GM12864 (cell line): ENCODE results near the gene SCAMP4.

Experiments
- DNase-seq: peaks from one replicate; pipeline ENCODE4 v3.0.0-alpha.2; 2011; ENCODE audit warnings: low read depth
- H3K4me3 ChIP-seq: 2 replicates; pipeline ENCODE4 v1.5.1; 2011; ENCODE audit warnings: mild to moderate bottlenecking, low read depth, low read length, control low read depth
- TF ChIP-seq, protein P1 (sequence below): IDR thresholded peaks from 2 replicates; pipeline ENCODE4 v1.5.1; 2011; ENCODE audit warnings: low read depth, mild to moderate bottlenecking, moderate library complexity, low read length, control low read depth, inconsistent platforms; ENCODE audit errors: missing control alignments

SCAMP4 gene

GRCh38 chr19:1950640-1951039, 45.4 kb downstream of the SCAMP4 start:
- TF ChIP-seq, protein P1, sequence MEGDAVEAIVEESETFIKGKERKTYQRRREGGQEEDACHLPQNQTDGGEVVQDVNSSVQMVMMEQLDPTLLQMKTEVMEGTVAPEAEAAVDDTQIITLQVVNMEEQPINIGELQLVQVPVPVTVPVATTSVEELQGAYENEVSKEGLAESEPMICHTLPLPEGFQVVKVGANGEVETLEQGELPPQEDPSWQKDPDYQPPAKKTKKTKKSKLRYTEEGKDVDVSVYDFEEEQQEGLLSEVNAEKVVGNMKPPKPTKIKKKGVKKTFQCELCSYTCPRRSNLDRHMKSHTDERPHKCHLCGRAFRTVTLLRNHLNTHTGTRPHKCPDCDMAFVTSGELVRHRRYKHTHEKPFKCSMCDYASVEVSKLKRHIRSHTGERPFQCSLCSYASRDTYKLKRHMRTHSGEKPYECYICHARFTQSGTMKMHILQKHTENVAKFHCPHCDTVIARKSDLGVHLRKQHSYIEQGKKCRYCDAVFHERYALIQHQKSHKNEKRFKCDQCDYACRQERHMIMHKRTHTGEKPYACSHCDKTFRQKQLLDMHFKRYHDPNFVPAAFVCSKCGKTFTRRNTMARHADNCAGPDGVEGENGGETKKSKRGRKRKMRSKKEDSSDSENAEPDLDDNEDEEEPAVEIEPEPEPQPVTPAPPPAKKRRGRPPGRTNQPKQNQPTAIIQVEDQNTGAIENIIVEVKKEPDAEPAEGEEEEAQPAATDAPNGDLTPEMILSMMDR = no peak

DNA sequence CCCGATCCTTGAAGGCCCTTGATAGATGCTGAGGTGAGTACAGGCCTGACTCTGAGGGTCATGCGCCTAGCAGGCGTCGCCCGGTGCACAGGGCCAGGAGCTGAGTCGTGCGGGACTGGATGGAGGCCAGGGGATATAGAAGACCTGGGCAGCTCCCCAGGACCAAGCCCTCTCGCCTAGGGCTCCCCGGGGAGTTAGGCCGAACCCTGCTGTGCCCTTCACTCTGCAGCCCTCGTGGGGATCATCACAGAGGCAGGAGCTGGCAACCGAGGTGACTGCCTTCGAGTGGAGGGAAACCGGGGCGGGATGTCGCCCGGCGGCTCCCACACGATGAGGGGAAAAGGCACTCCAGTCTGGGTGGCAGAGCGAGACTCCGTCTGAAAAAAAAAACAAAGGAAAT, 47.4 kb downstream of the SCAMP4 start:
- no peak for DNase-seq
- TF ChIP-seq, protein P1 = no peak
- H3K4me3 ChIP-seq = no peak overlapping the region

More at GRCh38 chr19:1950640-1951039, 45.4 kb downstream of the SCAMP4 start:
- no peak overlapping the region for H3K4me3 ChIP-seq
- DNase-seq = no peak

DNA sequence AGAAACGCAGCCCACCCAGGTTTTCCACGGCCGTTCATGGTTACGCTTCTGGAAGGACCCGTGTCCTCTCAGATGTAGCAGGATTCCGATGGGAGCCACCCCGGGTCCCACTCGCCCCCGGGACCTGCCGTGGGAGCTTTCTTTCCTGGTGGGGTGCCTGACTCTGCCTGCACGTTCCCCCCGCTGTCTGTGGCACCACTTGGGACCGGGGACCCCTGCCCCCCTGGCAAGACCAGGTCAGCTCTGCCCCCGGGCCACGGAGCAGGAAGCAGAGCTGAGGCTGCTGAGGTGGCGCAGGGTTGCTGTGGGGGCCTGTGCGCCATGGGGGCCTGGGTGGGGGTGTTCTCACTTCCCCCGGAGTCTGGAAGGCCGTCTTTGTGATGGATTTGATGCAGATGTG, 47.8 kb downstream of the SCAMP4 start:
- DNase-seq = no peak
- no peak overlapping the region for H3K4me3 ChIP-seq
- TF ChIP-seq, protein P1 = no peak

DNA sequence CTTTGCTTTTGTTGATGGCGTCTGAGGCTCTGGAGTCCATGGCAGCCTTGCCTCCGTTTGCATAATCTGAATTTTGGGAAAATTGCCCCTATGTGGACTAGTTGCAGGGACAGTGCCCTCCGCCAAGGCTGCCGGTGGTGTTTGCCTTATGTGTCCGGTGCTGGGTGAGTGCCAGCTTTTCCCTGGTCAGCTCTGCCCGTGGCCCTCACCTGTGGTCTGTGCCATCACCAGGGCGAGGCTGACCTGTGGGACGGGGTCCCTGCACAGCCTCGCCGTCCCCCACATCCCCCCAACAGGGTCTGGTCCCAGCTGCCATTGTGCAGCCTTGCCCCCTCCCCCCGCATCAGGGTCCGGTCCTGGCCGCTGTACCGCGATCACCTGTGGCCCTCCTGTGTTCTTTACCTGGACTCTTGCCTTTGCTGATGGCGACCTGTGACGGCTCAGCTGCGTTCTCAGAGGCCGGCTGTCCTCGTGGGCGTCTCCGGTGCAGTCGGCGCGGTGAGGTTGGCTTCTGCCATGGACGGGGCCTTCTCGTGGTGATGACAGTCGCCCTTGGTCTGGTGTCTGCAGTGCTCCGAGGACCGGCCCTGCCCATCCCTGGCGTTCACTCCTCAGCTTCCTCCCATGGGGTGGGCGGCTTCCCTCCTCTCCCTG, 48.4 kb downstream of the SCAMP4 start:
- TF ChIP-seq, protein P1 = no peak
- DNase-seq = no peak

GRCh38 chr19:1954532-1954933, 49.3 kb downstream of the SCAMP4 start:
- TF ChIP-seq, protein P1 = no peak
- no peak overlapping the region for H3K4me3 ChIP-seq
- DNase-seq = no peak

More for the DNA sequence above, 48.4 kb downstream of the SCAMP4 start:
- H3K4me3 ChIP-seq = no peak overlapping the region

- TF ChIP-seq, protein P1 = no peak
- no peak for DNase-seq
- no peak overlapping the region for H3K4me3 ChIP-seq
These were observed 50.2 kb downstream of the SCAMP4 start for GRCh38 chr19:1955171-1956121.
